Middle frontal gyrus (tissue), 1 donor: Measurements from ENCODE around the gene ZWILCH.
A peak's percentile ranks its signal among the peaks of the same experiment; 100 is the strongest.
"Not testable (repeated sequence)": the region's sequence is repeated elsewhere in the genome, so short reads cannot be mapped to it uniquely, and the experiment has no call there.

Experiments
- DNase-seq: peaks from one replicate; pipeline ENCODE4 v3.0.0-alpha.2; 2015; ENCODE audit warnings: low spot score; ENCODE audit errors: extremely low spot score

ZWILCH gene

GRCh38 chr15:66486887-66487286 is 18.2 kb upstream of the ZWILCH start:
- no peak for DNase-seq

- no peak for DNase-seq
These were observed 16.6 kb upstream of the ZWILCH start for GRCh38 chr15:66488525-66488924.

- DNase-seq, result no peak
These were observed 15.8 kb upstream of the ZWILCH start for GRCh38 chr15:66489179-66489791.

GRCh38 chr15:66491846-66492245 is 13.3 kb upstream of the ZWILCH start:
- DNase-seq, result no peak

GRCh38 chr15:66494262-66494661 is 10.9 kb upstream of the ZWILCH start:
- DNase-seq, result no peak

GRCh38 chr15:66496951-66497501 is 8.1 kb upstream of the ZWILCH start:
- DNase-seq, result no peak

- peak; percentile 91 for DNase-seq
These were observed 7.3 kb upstream of the ZWILCH start, which contains the start of gene SNAPC5 for GRCh38 chr15:66497502-66498455. TSS of gene SNAPC5 (minus strand) at chr15:66497762. CDS start at chr15:66497731, 31 bp downstream.

- no peak for DNase-seq
These were observed 6.4 kb upstream of the ZWILCH start for GRCh38 chr15:66498501-66499386.

- not testable (repeated sequence) for DNase-seq
These were observed 4.8 kb upstream of the ZWILCH start for GRCh38 chr15:66500346-66500745.

GRCh38 chr15:66502491-66502890 is 2.6 kb upstream of the ZWILCH start:
- DNase-seq, result no peak

GRCh38 chr15:66503041-66503648 is 2.0 kb upstream of the ZWILCH start:
- not testable (repeated sequence) for DNase-seq

GRCh38 chr15:66503780-66504562 is 1.2 kb upstream of the ZWILCH start:
- DNase-seq, result no peak

GRCh38 chr15:66505430-66505811 is 295 bp downstream of the ZWILCH start:
- DNase-seq, result no peak

GRCh38 chr15:66505818-66506217 is 692 bp downstream of the ZWILCH start:
- DNase-seq, result no peak

GRCh38 chr15:66508293-66508883 is 3.3 kb downstream of the ZWILCH start:
- DNase-seq, result no peak

- DNase-seq, result no peak
These were observed 9.5 kb downstream of the ZWILCH start for GRCh38 chr15:66514586-66514985.

GRCh38 chr15:66515901-66516322 is 10.8 kb downstream of the ZWILCH start:
- no peak for DNase-seq

- DNase-seq, result no peak
These were observed 18.8 kb downstream of the ZWILCH start for GRCh38 chr15:66523926-66524325.

- no peak for DNase-seq
These were observed 19.7 kb downstream of the ZWILCH start for GRCh38 chr15:66524838-66525237.

GRCh38 chr15:66535056-66535455 is 29.9 kb downstream of the ZWILCH start:
- no peak for DNase-seq
